GM12891 (cell line): ENCODE results near the gene KRT6A.

Experiments
- PAX5 ChIP-seq: IDR thresholded peaks from 2 replicates; pipeline ENCODE4 v1.6.1; 2011; ENCODE audit warnings: low read length, moderate library complexity, mild to moderate bottlenecking; ENCODE audit not compliant: insufficient read depth, severe bottlenecking
- POLR2A ChIP-seq: IDR thresholded peaks from 2 replicates; pipeline ENCODE4 v1.6.1; 2011; ENCODE audit warnings: low read depth, low read length, control low read depth
- POLR2AphosphoS5 ChIP-seq: IDR thresholded peaks from 2 replicates; pipeline ENCODE4 v1.6.1; 2011; ENCODE audit warnings: low read depth, low read length, control low read depth
- SPI1 ChIP-seq: IDR thresholded peaks from 2 replicates; pipeline ENCODE4 v1.6.1; 2011; ENCODE audit warnings: low read depth, low read length, control low read depth
- TAF1 ChIP-seq: IDR thresholded peaks from 2 replicates; pipeline ENCODE4 v1.6.1; 2011; ENCODE audit warnings: low read depth, low read length, control low read depth

DNA sequence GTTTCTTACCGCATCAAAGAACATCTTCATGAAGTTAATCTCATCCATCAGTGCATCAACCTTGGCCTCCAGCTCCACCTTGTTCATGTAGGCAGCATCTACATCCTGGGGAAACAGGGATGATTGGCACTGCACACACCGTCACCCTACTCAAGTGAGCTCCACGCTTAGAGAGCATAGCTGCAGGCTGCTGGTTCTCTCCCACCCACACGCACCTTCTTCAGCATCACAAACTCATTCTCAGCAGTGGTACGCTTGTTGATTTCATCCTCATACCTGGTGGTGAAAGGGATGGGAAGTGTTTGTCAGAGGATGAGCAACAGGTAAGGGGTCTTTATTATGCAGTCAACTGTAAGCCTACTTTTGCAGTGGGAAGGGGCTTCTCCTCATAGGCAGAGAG, 24.8 kb upstream of the KRT6A start:
- no peak for TF ChIP-seq POLR2AphosphoS5
- no peak for TF ChIP-seq TAF1
- TF ChIP-seq POLR2A, result no peak
- no peak for TF ChIP-seq SPI1
- TF ChIP-seq PAX5, result no peak
